DMS53 (cell line): ENCODE results near the gene HAND1.

ENCODE experiments used
- DNase-seq: peaks from one replicate; lab custom pipeline; 2025; lab: John Stamatoyannopoulos, UW

The HAND1 gene

DNA sequence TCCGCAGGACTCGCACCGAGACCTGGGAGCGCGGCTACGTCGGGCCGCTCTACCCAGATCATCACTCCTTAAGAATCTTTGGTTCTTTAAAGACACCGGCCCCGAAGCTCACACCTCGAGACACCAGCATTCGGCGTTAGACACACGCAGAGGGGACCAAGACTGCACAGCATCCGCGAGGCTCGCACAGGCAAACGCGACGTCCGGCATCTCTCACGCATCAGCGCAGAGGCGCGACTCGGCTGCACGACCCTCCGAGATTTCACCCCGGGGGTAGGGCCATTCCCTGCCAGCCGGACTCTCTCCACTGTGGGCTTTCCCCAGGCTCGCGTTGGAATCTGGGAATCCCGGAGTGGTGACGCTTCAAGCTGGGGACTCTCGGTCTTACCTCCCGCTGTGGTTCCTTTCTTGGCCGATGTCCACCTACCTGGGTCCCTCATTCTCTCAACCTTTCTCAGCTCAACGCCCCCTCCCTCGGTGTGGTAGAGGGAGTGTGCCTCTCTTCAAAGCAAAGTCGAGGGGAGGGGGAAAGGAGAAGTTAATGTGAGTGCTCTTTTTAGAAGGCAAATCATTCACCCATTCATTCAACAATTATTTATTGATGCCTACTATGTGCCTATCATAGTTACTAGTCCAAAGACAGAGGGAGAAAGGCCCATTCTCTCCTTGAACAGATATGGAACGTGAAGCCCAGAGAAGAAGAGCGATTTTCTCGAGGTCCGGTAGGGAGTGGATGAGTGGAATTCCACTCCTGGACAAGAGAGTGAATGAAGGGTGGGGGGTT, 1.3 kb upstream of the HAND1 start:
- peak; percentile 47 for DNase-seq

DNA sequence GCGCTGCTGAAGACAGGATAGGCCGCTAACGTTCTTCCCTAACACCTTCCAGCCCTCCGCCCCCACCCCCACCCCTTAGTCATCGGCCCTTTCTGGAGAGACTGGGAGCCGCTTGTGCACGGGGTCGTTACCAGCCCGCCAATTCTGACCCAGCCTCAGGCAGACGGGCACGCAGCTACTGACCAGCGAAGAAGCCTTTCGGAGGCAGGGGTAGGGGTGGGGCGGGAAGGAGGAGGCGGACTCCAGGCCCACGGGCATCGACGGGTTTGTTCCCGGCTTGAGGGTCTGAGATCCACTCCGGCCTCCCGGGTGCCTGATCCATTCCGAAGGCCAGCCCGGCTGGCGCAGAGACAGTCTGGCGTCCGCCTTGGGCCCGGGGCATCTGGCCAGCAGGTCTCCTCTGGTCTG, 729 bp upstream of the HAND1 start:
- DNase-seq, result peak; percentile 50

DNA sequence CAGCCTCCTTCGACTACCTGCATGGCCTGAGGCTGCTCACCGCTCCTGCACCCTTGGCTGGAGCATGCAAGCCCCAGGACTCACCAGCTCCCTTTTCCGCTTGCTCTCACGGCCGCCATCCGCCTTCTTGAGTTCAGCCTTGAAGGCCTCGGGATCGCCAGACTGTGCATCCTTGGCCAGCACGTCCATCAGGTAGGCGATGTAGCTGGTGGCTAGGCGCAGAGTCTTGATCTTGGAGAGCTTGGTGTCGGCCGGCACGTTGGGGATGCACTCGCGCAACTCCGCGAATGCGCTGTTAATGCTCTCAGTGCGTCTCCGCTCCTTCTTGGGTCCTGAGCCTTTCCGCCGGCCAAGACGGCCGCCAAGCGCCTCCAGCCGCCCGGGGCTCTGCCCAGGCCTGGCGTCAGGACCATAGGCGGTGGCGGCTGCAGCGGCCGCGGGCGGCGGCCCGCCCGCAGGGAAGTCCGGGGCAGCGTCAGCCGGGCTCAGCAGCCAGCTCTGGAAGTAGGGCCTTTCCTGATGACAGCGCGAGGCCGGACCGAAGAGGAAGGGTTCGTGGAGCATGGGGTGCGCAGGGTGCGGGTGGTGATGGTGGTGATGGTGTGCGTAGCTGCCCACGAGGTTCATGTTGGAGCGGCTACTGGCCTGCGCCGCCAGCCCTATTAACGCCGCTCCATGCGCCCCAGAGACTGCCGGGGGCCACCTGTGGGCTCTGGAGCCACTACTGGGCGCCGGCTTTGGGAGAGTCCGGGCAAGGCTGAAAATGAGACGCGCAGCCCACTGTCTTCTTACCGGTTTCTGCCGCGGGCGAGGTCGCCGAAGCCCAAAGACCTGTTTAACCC, 424 bp downstream of the HAND1 start:
- peak; percentile 80 for DNase-seq

DNA sequence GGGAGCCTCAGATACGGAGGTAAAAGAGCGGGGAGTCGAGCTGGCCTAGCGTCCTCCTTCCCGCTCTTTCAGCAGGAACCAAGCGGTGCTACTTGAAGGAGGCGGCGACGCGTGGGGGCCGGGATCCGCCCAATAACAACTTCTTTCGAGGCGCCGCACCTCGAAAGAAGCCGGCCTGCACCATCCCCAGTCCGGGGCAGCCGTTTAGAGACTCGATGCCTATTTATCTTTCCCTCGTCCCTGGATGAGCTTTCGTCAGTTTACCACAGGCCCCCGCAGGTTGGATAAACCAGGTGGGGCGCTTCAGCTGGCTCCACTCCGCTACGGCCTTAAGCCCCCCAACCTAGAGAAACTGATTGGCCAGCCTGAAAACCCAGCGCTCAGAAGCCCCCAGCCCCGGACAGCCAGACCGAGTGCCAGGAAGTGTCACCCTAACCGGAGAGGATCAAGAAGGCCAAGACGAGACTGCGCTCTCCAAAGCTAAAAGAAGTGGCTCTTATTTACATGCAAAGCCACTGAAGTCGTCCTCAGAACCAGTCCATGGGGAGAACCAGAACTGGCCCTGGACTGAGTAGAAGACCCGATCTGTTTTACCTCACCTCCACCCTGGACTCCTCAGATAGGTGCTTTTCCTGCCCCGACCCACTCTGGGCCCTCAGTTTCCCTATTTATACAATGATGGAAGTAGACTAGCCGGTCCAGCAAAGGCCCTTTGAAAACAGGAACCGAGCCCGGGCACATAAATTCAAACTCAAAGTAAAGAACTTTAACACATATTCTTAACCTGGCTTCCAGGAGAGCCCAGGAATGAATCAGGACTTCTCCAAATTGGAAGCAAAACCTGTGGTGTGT, 1.4 kb downstream of the HAND1 start:
- DNase-seq, result peak; percentile 36

DNA sequence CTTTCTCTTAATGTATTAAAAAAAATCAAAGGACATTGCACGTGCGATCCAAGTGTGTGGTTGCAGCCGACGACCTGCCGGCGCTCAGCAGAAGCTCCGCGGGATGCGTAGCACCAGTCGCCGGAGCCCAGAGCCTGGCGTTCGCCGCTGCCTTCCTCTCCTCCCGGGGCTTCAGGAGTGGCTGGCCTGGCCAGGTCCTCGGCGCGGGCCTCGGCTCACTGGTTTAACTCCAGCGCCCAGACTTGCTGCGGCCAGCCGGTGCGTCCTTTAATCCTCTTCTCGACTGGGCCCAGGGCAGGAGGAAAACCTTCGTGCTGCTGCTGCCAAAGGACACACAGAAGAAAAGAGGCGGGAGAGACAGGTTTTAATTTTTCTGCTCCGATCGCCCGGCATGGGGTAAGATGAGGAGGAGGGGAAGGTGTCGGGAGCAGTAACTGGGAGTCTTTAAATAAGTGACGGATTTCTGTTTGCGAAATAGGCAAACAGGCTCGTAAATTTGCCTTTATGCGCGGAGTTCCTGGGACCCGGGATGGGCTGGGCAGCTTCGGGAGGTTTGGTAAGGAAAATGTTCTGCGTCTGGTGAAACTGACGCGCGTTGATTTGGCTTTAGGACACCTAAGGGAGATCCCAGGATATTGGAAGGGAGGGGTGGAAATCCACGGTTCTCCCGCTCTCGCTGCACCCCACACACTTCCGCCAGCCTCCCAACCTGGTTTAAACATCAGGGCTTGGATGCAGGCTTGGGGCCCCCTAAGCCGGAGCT, 2.3 kb downstream of the HAND1 start:
- peak; percentile 65 for DNase-seq

DNA sequence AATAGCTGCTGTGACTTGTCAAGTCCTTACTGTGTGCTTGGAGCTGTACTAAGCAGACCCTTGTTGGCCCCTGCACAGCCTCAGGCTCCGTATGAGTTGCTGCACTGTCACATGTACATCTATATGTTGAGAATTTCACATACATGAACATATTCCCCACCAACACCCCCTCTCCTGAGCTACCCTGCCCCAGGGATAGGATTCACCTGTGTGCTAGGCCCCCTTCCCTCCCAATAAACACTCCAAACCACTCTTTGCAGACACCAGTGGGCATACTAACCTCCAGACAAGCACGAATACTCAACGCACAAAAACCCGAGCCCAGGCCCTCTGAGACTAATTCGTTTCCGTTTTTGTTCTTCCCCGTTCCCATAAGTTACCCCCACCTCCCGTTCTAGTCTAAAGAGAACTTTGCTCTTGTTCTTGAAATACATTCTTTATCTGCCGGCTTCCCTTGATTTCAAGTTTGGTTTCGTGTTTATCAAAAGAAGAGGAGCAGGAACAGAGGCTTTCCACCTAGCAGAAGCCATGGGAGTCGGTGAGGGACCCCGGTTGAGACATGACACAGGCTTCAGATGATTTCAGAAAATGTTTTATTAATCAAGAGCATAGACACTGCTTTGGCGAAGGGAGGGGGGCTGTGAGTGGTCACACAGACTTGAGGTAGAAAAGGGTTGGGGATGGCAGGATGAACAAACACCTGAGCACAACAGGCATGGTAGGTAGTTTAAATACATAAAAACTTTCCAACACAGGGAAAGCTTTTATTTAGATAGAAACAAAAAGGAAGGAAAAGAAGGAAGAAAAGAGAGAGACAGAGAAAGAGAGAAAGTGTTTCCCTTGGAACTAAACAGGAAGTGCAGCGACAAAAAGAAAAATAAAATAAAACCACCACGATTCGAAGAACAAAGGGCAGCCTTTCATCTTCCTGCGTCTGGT, 3.4 kb downstream of the HAND1 start:
- DNase-seq, result no peak

DNA sequence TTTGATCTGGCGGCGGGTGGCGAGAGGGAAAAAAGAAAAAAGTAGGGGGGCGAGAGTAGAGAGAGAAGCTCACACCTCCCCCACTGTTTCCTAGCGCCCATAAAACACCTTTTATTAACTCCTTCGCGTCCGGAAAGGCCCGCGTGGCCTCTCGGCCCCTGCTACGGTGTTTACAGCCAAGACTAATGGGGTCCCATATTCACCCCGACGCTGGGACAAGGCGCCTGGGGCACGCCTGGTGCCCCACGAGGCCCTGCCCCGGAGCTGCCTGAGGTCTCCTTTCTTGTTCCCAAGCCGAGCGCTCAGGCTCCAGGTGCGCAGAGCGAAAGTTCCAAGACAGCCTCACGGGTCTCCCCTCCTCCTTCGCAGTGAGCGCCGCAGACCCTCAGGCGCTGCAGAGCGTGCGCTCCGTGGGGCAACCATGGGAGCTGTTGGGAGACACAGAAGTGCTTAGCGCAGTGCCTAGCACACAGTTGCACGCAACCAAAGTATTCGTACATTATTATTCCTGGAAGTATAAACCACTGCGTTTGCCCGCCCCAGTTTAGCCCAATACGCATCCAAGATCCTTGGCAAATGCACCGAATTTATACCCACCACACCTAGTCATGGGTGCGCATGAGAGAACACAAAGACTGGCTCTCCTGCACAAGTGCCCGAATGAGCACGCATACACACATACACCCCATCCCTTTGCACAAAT, 4.3 kb downstream of the HAND1 start:
- no peak for DNase-seq

DNA sequence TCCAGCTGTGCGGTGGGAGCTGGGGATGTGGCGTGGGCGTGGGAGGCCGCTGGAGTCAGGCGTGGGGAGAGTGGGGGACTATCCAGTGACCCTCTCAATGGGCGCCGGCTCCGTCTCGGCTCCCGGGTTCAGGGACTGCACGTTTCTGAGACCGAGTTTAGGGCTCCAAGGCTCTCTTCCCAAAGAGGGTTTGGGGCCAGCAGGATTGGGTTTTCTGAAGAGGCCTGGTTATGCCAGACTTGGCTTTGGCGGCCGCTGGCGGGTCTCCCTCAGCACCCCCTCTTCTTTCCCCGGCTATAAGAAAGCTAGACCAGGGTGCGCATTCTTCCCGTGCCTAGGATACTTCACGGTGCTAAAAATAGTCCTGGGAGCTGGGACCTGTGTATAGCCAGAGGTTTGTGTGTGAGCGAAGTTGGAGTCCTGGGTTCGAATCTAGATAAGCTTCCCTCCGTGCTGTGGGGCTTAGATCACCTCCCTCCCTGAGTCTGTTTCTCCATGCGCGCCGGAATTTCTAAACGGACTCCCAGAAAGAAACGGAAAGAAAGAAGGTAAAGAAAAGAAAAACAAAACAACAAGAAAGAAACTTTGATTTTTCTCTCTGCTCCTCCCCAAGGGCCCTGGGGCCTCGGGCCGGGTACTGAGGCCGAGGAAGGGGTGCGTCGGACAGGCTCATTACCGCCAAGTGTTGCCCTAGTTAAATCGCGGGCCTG, 5.0 kb downstream of the HAND1 start:
- no peak for DNase-seq

DNA sequence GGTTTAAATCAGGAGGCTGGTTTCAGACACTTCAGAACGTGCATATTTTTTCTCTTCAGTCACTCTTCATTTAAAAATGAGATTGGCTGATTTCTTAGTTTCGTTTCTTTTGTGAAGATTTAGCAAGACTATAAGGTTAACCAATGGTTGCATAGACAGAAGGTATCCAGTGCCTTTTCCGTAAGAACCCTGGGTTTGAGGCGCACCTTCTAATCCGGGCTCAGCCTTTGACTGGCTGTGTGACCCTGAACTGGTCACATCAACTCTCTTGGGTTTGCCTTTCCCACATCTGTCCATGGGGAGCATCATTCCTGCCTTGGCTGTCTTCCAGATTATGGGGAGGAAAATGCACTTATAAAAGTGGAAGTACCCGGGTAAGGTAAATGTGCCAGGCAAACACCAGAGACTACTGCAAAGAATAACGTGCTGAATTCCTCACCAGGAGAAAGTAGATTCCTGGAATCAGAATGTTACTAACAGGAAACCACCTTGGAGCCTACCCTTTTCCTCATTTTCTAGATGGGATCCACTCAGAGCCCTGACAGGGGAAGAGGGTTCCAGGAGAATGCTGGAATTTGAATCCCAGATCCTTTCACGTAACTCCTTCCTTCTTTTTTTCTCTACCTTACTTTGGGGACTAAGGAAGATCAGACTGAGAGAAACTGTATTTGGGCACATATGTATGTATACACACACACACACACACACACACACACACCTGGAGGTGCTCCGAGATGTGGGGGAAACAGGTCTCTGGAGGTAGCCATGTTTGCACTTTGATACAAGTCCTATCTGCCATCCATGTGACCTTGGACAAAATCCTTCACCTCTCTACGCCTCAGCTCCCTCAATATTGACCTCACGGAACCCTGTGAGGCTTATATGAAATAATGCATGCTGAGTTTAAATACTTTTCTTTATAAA, 6.8 kb downstream of the HAND1 start:
- no peak for DNase-seq

DNA sequence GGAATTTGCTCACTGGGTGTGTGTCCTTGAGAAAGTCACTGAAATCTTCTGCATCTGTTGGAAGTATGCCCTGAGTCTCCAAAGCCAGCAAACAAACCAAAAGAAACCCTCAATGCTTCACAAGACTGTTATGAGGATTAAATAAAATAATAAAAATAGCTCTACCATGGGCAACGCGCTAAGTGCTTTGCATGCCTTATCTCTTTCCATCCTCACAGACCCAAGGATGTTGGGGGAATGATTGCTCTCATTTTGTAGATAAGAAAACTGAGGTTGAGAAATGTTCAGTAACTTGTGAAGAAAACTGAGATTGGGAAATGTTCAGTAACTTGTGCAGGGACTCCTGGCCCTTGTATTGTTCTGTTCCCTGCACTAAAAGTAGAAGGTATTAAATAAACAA, 7.9 kb downstream of the HAND1 start:
- DNase-seq, result no peak

DNA sequence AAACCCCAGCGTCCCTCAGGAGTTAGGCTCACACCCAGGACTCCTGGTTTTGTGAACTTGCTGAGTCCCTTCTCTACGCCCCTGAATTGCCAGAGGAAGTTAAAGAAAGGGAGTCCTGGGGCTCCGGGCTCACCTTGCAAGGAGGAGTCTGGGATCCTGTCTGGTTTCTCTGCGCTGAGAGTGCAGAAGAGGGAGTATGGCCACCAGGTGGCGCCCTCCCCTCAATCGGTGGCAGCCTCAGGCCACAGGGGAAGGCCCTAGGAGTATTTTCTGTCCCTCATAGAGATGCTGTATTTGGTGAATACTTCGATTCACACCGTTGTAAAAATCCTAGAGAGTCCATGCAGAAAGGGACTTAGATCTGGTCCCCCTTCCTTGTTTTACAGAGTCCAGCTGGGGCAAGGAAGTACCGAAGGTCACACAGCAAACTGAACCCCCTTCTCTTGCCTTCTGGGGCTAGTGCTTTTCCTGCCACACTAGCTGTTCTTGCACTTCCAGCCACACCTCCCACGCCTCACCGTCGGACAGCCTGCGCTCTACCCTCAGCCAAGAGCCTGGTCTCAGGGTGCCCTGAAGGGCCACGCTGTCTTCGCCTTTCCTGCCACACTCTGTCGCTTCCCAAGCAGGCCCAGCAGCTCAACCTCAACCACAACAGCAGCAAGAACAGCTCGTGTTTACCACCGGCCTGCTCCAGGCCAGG, 10.2 kb downstream of the HAND1 start:
- peak; percentile 85 for DNase-seq

DNA sequence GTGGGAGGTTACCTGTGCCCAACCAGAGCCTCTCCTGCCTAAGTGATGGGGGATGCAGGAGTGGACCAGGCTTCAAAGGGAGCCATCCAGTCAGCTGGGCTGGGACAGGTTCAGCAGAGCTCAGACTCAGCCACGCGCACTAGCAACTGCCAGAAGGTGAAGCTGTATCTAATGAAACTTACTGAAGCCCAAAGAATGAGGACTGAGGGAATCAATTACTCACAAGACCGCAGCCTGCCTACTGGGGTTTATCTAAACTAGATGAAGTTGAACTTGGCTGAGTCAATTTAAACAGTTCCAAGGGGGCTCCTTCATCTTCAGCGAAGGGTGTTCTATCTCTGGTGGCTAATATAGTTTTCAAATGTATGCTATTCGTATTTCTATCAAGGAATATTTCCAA, 11.4 kb downstream of the HAND1 start:
- no peak for DNase-seq

DNA sequence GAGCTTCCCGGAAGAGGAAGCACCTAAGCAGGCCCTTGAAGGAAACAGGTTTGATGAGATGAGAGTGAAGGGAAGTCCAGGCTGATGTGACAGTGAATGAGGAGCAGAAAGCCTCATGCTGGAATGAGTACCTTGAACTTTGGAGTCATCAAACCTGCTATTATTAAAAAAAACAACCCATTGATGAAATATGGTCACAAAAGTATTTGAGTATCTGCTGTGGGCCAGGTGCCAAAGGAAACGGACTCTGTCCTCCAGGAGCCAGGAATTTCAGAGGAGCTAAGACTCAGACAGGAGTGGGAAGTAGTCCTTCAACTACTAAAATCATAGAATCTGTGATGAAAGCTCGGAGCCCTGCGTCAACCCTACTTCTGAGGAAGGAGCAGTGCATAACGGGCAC, 11.9 kb downstream of the HAND1 start:
- DNase-seq, result no peak

DNA sequence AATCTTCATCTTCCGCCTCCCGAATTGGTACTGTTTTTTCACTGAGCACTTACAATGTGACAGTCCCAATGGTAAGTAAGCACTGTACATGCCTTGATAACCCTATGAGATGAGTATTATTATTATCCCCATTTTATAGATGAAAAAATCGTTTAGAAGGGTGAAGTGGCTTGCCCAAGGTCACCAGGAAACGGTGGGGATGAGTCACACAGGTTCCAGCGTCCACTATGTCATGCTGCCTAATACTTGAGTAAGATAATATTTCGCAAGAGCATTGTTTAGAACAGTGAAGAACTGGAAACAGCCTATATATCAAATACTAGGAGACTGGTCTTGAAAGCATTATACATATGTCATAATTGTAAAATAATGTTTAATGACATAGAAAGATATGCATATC, 12.9 kb downstream of the HAND1 start:
- peak; percentile 70 for DNase-seq

DNA sequence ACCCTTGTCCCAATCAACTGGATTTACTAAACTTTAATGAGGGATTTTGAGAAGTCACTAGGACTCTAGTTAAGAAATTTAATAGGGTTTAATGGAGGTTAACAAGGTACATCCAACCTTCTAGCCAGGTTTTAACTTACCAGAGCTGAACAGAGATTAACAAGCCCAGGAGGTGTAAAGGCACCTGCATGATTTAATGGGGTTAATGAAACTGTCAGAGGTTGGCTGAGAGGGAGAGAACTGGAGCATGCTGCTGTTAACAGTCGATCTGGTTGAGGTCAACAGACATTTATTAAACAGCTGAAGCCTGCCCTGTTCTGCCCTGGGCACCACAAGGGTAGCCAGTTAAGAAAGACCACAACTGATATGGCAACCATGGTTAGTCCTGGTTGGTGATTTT, 13.6 kb downstream of the HAND1 start:
- no peak for DNase-seq

DNA sequence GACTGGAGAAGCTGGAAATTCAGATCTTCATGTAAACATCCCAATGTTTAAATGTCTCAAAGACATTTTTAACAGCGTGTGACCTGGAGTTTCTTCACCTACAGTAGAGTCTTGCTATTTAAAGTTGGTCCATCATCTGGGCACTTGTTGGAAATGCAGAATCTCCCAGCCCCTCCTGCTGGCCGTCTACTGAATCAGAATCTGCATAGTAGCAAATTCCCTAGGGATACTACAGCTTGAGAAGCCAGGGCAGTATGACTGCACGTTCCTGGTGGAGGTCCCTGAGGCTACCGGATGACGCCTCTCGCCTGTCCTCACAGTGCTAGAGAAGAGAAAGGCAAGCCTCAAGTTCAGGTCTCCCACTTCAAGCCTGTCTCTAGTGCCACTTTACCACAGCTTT, 16.5 kb downstream of the HAND1 start:
- peak; percentile 21 for DNase-seq

DNA sequence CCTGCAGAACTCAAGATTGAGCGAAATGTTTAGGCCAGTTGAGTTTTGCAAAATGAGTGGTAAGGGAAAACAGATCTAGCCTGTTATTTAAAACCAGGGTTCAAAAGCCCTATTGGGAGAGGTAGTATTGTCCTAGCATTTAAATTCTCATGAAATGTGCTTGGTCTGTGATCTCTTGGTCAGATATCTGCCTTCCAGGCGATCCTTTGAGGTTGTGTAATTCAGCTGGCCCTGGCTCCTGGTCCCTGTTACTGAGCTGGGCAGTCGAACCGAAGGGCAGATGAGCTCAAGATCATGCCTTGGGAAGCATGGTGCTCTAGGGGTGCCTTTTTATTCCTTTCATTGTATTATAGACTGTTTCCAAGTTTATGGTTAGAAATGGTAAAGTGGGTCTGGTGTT, 17.9 kb downstream of the HAND1 start:
- DNase-seq, result no peak

DNA sequence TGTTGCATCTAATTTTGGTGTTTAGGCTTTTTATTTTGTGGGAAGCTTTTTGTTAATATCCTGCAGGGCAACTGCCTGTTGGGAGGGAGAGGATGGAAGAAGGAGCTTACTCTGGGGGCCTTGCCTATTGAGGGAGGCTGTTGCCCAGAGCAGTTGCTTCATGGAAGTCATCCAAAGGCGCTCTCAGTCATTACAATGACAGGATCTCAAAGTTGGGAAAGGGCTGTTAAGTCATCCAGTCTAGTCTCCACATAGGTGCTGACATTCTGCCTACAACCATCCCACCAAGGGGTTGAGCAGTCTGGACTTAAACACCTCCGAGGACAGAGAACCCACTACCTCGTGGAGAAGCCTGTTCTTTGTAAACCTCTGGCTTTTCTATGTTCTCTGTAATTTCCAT, 19.0 kb downstream of the HAND1 start:
- DNase-seq, result no peak
